ENCODE results near the gene ZNF587B. TPM values are rescaled to one million over a fixed set of nuclear protein-coding genes. Genes with fewer than 3 reads are reported as not detected.

ZNF587B gene
- 1.4 TPM for polyA plus RNA-seq (2012; ENCODE audit: insufficient read length, low read depth)

- TF ChIP-seq FOXP2 (optimal IDR thresholded peaks at IDR 0.05; ENCODE audit: borderline replicate concordance, extremely low read depth, extremely low read length, insufficient read depth) (no peak), POLR2AphosphoS5 (IDR thresholded peaks at IDR 0.05; ENCODE audit: low read depth, low read length) (no peak), TAF1 (IDR thresholded peaks at IDR 0.05; ENCODE audit: borderline replicate concordance, insufficient read depth, low read length) (no peak)
Measured at GRCh38 chr19:57830071-57830602, at the start of gene ZNF587B. TSS of gene ZNF587B (plus strand) at chr19:57830299. CDS start at chr19:57830529, 230 bp downstream.

GRCh38 chr19:57786286-57786685 lies 43.8 kb upstream of the ZNF587B start:
- TF ChIP-seq REST (IDR thresholded peaks at IDR 0.05; ENCODE audit: insufficient read depth in 1 of 2, low read depth in 2 of 2, low read length in 2 of 2) (no peak), FOXP2 (optimal IDR thresholded peaks at IDR 0.05; ENCODE audit: borderline replicate concordance, extremely low read depth, extremely low read length, insufficient read depth) (no peak), SIN3A (IDR thresholded peaks at IDR 0.05; ENCODE audit: borderline replicate concordance, insufficient read depth, low read length) (no peak), POLR2AphosphoS5 (IDR thresholded peaks at IDR 0.05; ENCODE audit: low read depth, low read length) (no peak), TAF1 (IDR thresholded peaks at IDR 0.05; ENCODE audit: borderline replicate concordance, insufficient read depth, low read length) (no peak)

- TF ChIP-seq TAF1 (IDR thresholded peaks at IDR 0.05; ENCODE audit: borderline replicate concordance, insufficient read depth, low read length) (no peak), REST (IDR thresholded peaks at IDR 0.05; ENCODE audit: insufficient read depth in 1 of 2, low read depth in 2 of 2, low read length in 2 of 2) (no peak), SIN3A (IDR thresholded peaks at IDR 0.05; ENCODE audit: borderline replicate concordance, insufficient read depth, low read length) (no peak), POLR2AphosphoS5 (IDR thresholded peaks at IDR 0.05; ENCODE audit: low read depth, low read length) (no peak), FOXP2 (optimal IDR thresholded peaks at IDR 0.05; ENCODE audit: borderline replicate concordance, extremely low read depth, extremely low read length, insufficient read depth) (no peak)
Measured at GRCh38 chr19:57786906-57787305, 43.2 kb upstream of the ZNF587B start.

DNA sequence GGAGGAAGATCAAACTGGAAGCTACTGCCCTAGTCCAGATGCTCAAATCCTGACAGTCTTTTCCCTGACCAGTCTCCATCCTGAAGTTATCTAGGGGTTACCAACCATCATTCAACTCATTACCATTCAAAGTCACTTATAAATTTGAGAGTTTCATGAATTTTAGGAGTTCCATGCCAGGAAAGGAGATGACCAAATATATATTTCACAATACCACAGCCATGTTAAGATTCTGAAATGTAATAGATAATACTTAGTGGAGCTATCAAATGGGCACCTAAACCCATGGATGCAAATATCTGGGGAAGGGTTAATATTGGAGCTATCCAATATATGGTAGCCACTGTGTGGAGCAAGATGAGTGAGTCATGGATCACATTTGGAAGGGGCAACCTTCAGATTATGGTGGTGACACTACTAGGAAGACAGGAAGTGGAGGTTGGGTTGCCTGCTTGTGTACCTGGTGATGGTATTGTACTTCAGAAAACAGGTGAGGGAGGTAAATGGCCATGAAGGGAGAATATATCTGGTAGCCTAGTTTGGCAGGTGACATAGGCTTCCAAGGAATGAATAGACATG lies 41.9 kb upstream of the ZNF587B start:
- TF ChIP-seq REST (IDR thresholded peaks at IDR 0.05; ENCODE audit: insufficient read depth in 1 of 2, low read depth in 2 of 2, low read length in 2 of 2), result no peak
- TF ChIP-seq FOXP2 (optimal IDR thresholded peaks at IDR 0.05; ENCODE audit: borderline replicate concordance, extremely low read depth, extremely low read length, insufficient read depth), result no peak
- no peak for TF ChIP-seq SIN3A (IDR thresholded peaks at IDR 0.05; ENCODE audit: borderline replicate concordance, insufficient read depth, low read length)
- no peak for TF ChIP-seq TAF1 (IDR thresholded peaks at IDR 0.05; ENCODE audit: borderline replicate concordance, insufficient read depth, low read length)
- no peak for TF ChIP-seq POLR2AphosphoS5 (IDR thresholded peaks at IDR 0.05; ENCODE audit: low read depth, low read length)

GRCh38 chr19:57789288-57789687 lies 40.8 kb upstream of the ZNF587B start:
- TF ChIP-seq SIN3A (IDR thresholded peaks at IDR 0.05; ENCODE audit: borderline replicate concordance, insufficient read depth, low read length) (no peak), POLR2AphosphoS5 (IDR thresholded peaks at IDR 0.05; ENCODE audit: low read depth, low read length) (no peak), REST (IDR thresholded peaks at IDR 0.05; ENCODE audit: insufficient read depth in 1 of 2, low read depth in 2 of 2, low read length in 2 of 2) (no peak), FOXP2 (optimal IDR thresholded peaks at IDR 0.05; ENCODE audit: borderline replicate concordance, extremely low read depth, extremely low read length, insufficient read depth) (no peak), TAF1 (IDR thresholded peaks at IDR 0.05; ENCODE audit: borderline replicate concordance, insufficient read depth, low read length) (no peak)

Data from PFSK-1 (cell line).